HL-60 (cell line): ENCODE data around the gene FAM89A.
"Not testable (repeated sequence)": the region's sequence is repeated elsewhere in the genome, so short reads cannot be mapped to it uniquely, and the experiment has no call there.

ENCODE experiments used
- DNase-seq, 2 experiments: peaks; one replicate each; pipeline ENCODE4 v3.0.0-alpha.2; 2010 to 2020; ENCODE audit warnings: low read depth in 1 of 2, low spot score in 1 of 2
- H3K27ac ChIP-seq: fragments of 250-450 bp; sonication (Bioruptor Pico); replicated peaks from 2 replicates; pipeline ENCODE4 v1.5.1; 2020; ENCODE audit warnings: mild to moderate bottlenecking, moderate library complexity
- H3K27me3 ChIP-seq: fragments of 250-450 bp; sonication (Bioruptor Pico); 2 replicates; pipeline ENCODE4 v1.5.1; 2021; ENCODE audit warnings: mild to moderate bottlenecking, moderate library complexity; ENCODE audit not compliant: insufficient read depth, poor library complexity, severe bottlenecking
- H3K4me3 ChIP-seq: replicated peaks from 2 replicates; pipeline ENCODE4 v1.5.1; 2011; ENCODE audit warnings: mild to moderate bottlenecking, control low read depth, low read length; ENCODE audit not compliant: insufficient read depth
- CTCF ChIP-seq: IDR thresholded peaks from one replicate; pipeline ENCODE4 v1.5.1; 2011; ENCODE audit warnings: low read length, control low read depth, inconsistent platforms; ENCODE audit not compliant: insufficient read depth
- GABPA ChIP-seq: IDR thresholded peaks from 2 replicates; pipeline ENCODE4 v1.6.1; 2012; ENCODE audit warnings: low read depth
- POLR2AphosphoS5 ChIP-seq: IDR thresholded peaks from 2 replicates; pipeline ENCODE4 v1.6.1; 2012; ENCODE audit warnings: low read depth
- REST ChIP-seq: IDR thresholded peaks from 2 replicates; pipeline ENCODE4 v1.6.1; 2012; ENCODE audit warnings: low read depth; ENCODE audit not compliant: insufficient replicate concordance
- SPI1 ChIP-seq: IDR thresholded peaks from 2 replicates; pipeline ENCODE4 v1.6.1; 2012; ENCODE audit warnings: low read depth, mild to moderate bottlenecking, borderline replicate concordance

The FAM89A gene

DNA sequence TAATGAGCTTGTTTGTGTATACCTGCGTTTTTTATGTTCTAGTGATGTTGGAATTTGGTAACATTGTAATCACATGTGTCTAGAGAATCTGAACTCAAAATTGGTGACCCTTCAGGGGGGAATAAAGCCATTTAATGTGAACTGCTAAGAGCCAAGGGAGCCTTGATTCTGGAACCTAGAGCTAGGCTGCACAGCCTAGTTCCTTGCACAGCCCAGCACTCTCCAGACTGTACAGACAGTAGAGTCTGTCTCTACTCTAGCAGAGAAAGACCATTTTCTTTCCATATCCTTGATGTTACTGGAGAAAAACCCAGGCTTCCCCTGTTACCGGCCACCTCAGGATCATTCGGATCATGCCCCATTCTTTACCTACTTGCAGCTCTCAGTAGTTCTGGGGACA lies 52.6 kb downstream of the FAM89A start:
- no peak for DNase-seq
- Histone ChIP-seq H3K4me3 (no peak overlapping the region), H3K27me3 (no peaks in the 10 kb centered on the region), H3K27ac (no peak overlapping the region)
- TF ChIP-seq REST (no peak), SPI1 (no peak), POLR2AphosphoS5 (no peak), GABPA (no peak), CTCF (no peak)

- no peak for TF ChIP-seq GABPA
- no peak for TF ChIP-seq REST
- no peak for TF ChIP-seq POLR2AphosphoS5
- no peak for TF ChIP-seq CTCF
- no peak for TF ChIP-seq SPI1
- no peak for DNase-seq
Observed at GRCh38 chr1:230986976-230987375, 53.1 kb downstream of the FAM89A start.

GRCh38 chr1:230985711-230986110 lies 54.3 kb downstream of the FAM89A start:
- no peak overlapping the region for H3K27ac ChIP-seq
- no peak overlapping the region for H3K4me3 ChIP-seq
- TF ChIP-seq GABPA (no peak), POLR2AphosphoS5 (no peak), CTCF (no peak), SPI1 (no peak), REST (no peak)
- no peaks in the 10 kb centered on the region for H3K27me3 ChIP-seq
- no peak for DNase-seq

More at GRCh38 chr1:230986976-230987375, 53.1 kb downstream of the FAM89A start:
- Histone ChIP-seq H3K27ac (no peak overlapping the region), H3K27me3 (no peaks in the 10 kb centered on the region), H3K4me3 (no peak overlapping the region)

GRCh38 chr1:230984622-230985515 lies 55.2 kb downstream of the FAM89A start:
- not testable (repeated sequence) for H3K4me3 ChIP-seq, H3K27me3 ChIP-seq, H3K27ac ChIP-seq, DNase-seq
